Sigmoid colon (tissue), 4 donors: ENCODE data around the gene LTBR.

Source experiments
- CTCF ChIP-seq, 4 experiments: fragments of 450-650 bp in 3 of 4; fragments of 200-600 bp in 1 of 4; IDR thresholded peaks; one replicate each; pipeline ENCODE4 v1.5.1; 2016 to 2019; ENCODE audit warnings: antibody characterized with exemption in 4 of 4, mild to moderate bottlenecking in 3 of 4, moderate library complexity in 2 of 4
- EP300 ChIP-seq, 4 donors: sonication (generic); formaldehyde crosslinking; IDR thresholded peaks; one replicate each; pipeline ENCODE4 v1.6.1; 2017; ENCODE audit warnings: antibody characterized with exemption in 4 of 4
- POLR2A ChIP-seq, 2 donors: fragments of 450-650 bp; IDR thresholded peaks; one replicate each; pipeline ENCODE4 v1.6.1; 2016; ENCODE audit warnings: antibody characterized with exemption in 2 of 2, mild to moderate bottlenecking in 2 of 2, moderate library complexity in 2 of 2
- POLR2AphosphoS5 ChIP-seq, 4 donors: sonication (generic); formaldehyde crosslinking; IDR thresholded peaks; one replicate each; pipeline ENCODE4 v1.6.1; 2017; ENCODE audit warnings: antibody characterized with exemption in 4 of 4

GRCh38 chr12:6334359-6334758, 49.6 kb upstream of the LTBR start:
- TF ChIP-seq CTCF (IDR thresholded peaks at IDR 0.05) (no peak), EP300 (IDR thresholded peaks at IDR 0.05) (no peak), POLR2A (IDR thresholded peaks at IDR 0.05) (no peak), POLR2AphosphoS5 (IDR thresholded peaks at IDR 0.05) (no peak)
